A673 (cell line): Measurements from ENCODE around the gene PTGES3. TPM values are rescaled to one million over a fixed set of nuclear protein-coding genes. Genes with fewer than 3 reads are reported as not detected.

ENCODE experiments used
- BruUV-seq: library from RNA; stranded (reverse); fragments of 400-500 nt; replicated peaks from 2 replicates; lab custom pipeline; 2021; lab: Mats Ljungman, UMichigan
- CTCF ChIA-PET: fragments of 300-600 bp; sonication (Branson Sonifier 250); formaldehyde crosslinking; loops from one replicate; lab custom pipeline; 2022; ENCODE audit warnings: antibody characterized with exemption; lab: Charles Lee
- POLR2A ChIA-PET: fragments of 300-600 bp; sonication (Branson Sonifier 250); formaldehyde crosslinking; loops from one replicate; lab custom pipeline; 2022; ENCODE audit warnings: antibody characterized with exemption; ENCODE audit not compliant: low non-redundant PET; lab: Charles Lee
- DNase-seq: peaks from one replicate; pipeline ENCODE4 v3.0.0-alpha.2; 2015; ENCODE audit warnings: low spot score
- H3K27ac ChIP-seq: fragments of 200-600 bp; sonication (generic); 2 replicates; pipeline ENCODE4 v1.5.1; 2016; ENCODE audit warnings: mixed run types, low read depth, mild to moderate bottlenecking, mixed read lengths, antibody characterized with exemption, low read length; ENCODE audit not compliant: poor library complexity, severe bottlenecking
- H3K27me3 ChIP-seq: fragments of 200-600 bp; sonication (generic); replicated peaks from 2 replicates; pipeline ENCODE4 v1.6.1; 2017; ENCODE audit warnings: mixed run types, low read depth, mild to moderate bottlenecking, mixed read lengths, antibody characterized with exemption, low read length; ENCODE audit not compliant: insufficient read depth, poor library complexity
- H3K36me3 ChIP-seq: fragments of 200-600 bp; sonication (generic); 2 replicates; pipeline ENCODE4 v1.6.1; 2016; ENCODE audit warnings: mixed run types, mild to moderate bottlenecking, mixed read lengths, antibody characterized with exemption, low read length; ENCODE audit not compliant: insufficient read depth, poor library complexity, severe bottlenecking
- H3K4me1 ChIP-seq: fragments of 200-600 bp; sonication (generic); 2 replicates; pipeline ENCODE4 v1.6.1; 2017; ENCODE audit warnings: mixed run types, mild to moderate bottlenecking, mixed read lengths, antibody characterized with exemption, low read length; ENCODE audit not compliant: insufficient read depth, poor library complexity, severe bottlenecking
- H3K4me3 ChIP-seq: fragments of 200-600 bp; sonication (generic); 2 replicates; pipeline ENCODE4 v1.5.1; 2016; ENCODE audit warnings: low read depth, mixed run types, mild to moderate bottlenecking, mixed read lengths, low read length; ENCODE audit not compliant: poor library complexity, severe bottlenecking
- H3K9me3 ChIP-seq: fragments of 200-600 bp; sonication (generic); 2 replicates; pipeline ENCODE4 v1.6.1; 2016; ENCODE audit warnings: mixed run types, low read depth, mild to moderate bottlenecking, mixed read lengths, antibody characterized with exemption, low read length; ENCODE audit not compliant: poor library complexity, severe bottlenecking
- EZH2 ChIP-seq: fragments of 200-600 bp; sonication (generic); IDR thresholded peaks from 2 replicates; pipeline ENCODE4 v1.6.1; 2017; ENCODE audit warnings: borderline replicate concordance, low read depth, mild to moderate bottlenecking, mixed read lengths, antibody characterized with exemption, low read length; ENCODE audit not compliant: poor library complexity, severe bottlenecking
- intact Hi-C: fragments of 100-400 bp; cut with micrococcal nuclease; formaldehyde crosslinking; loops from one replicate; pipeline ENCODE4 v1.10.0; 2022; ENCODE audit not compliant: unreplicated experiment
- total RNA-seq: library from RNA; stranded (reverse); gene quantifications from 2 replicates; pipeline ENCODE4 v1.2.3, GENCODE V29; 2021
- TF ChIP-seq, protein P1 (sequence below): fragments of 300-800, 200-600 bp; sonication (generic); conservative IDR thresholded peaks from 2 replicates; pipeline ENCODE4 v1.5.1; 2017; ENCODE audit warnings: low read depth, mild to moderate bottlenecking, antibody characterized with exemption, low read length, moderate library complexity, mixed read lengths

The PTGES3 gene
- total RNA-seq, 1 experiment from 2014 or later = 450 TPM

DNA sequence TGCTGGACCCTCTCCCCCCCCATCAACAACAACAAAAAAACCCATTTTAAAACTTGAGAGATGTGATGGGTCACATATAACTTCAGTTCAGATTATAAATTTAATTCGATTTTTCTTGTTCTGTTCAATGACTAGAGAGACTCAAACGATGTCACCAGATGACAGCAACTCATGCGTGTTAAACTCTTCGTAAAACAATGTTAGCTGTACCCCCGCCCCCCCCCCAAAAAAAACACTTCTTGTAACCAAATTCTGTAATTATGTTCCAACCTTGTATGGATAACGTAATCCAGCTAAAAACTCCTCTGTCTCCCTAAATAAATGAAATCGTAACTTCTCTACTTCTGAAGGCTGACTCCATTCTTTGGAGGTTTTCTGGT is 37.6 kb upstream of the PTGES3 start:
- ChIA-PET CTCF (interaction anchor here (0.8 to 1.4 kb wide), 2 partner anchors 89 to 987 kb away, joined by 3 to 5 read pairs; no protein-coding TSS in a partner anchor), POLR2A (interaction anchor here (0.6 to 0.9 kb wide), 4 partner anchors 38 to 761 kb away, joined by 6 to 13 read pairs (median 8); partner anchors contain the start of gene PTGES3)
- peaks cover 29% of the 10 kb centered on the region for H3K4me1 ChIP-seq
- H3K27ac ChIP-seq = peak overlapping the region; percentile 96
- H3K36me3 ChIP-seq = peaks cover 44% of the 10 kb centered on the region
- H3K4me3 ChIP-seq = peak overlapping the region; percentile 89
- H3K9me3 ChIP-seq = no peaks in the 10 kb centered on the region
- H3K27me3 ChIP-seq = no peaks in the 10 kb centered on the region
- no peak for DNase-seq
- intact Hi-C loops = loop anchor here (2.0 kb wide), 1 partner anchor 37 kb away; the partner anchor contains the start of gene PTGES3
- TF ChIP-seq, protein P1, sequence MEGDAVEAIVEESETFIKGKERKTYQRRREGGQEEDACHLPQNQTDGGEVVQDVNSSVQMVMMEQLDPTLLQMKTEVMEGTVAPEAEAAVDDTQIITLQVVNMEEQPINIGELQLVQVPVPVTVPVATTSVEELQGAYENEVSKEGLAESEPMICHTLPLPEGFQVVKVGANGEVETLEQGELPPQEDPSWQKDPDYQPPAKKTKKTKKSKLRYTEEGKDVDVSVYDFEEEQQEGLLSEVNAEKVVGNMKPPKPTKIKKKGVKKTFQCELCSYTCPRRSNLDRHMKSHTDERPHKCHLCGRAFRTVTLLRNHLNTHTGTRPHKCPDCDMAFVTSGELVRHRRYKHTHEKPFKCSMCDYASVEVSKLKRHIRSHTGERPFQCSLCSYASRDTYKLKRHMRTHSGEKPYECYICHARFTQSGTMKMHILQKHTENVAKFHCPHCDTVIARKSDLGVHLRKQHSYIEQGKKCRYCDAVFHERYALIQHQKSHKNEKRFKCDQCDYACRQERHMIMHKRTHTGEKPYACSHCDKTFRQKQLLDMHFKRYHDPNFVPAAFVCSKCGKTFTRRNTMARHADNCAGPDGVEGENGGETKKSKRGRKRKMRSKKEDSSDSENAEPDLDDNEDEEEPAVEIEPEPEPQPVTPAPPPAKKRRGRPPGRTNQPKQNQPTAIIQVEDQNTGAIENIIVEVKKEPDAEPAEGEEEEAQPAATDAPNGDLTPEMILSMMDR = no peak
- TF ChIP-seq EZH2 = no peak
- BruUV-seq = TSS peak; percentile 98

DNA sequence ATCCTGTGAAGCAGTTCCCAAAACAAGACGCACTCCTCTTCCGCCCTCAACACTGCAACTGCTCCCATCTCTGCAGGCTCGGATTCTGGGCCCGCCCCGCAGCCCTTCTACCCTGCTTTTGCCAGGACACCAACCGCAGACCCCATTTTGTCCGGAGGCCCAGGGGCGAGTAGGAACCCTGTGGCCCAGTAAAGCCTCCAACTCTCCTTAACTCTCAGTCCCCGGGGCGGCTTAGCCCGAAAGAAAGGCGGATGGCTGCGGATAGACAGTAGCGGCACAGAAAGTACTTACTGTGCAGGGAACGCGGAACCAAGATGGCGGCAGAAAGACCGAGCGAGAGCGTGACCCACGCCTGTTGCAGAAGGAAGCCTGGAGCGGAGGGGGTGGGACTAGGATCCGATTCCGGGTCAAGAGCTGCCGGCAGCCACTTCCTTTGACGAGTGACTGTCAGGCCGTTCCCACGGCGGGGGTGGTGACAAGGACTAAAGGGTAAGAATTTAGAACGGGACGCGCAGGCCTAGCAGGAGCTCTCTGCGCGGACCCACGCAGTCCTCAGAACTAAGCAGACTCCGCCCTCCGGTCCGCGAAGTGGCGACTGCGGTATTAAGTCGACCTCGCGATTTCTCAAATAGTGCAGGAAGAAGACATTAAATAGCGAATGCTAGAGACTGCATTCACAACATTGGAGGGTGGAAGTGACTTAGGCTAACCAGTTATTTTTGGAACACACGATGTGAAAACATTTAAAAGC is 37.1 kb upstream of the PTGES3 start, which contains the start of gene NACA:
NACA (minus strand) TSS at position 328 of the 751 bp plus-strand sequence. CDS start 778 bp downstream, outside the sequence.
- H3K4me3 ChIP-seq = peak within 1 kb of the TSS; percentile 89
- CTCF ChIA-PET = interaction anchor here (0.8 to 1.4 kb wide), 2 partner anchors 88 to 987 kb away, joined by 3 to 5 read pairs; no protein-coding TSS in a partner anchor
- POLR2A ChIA-PET = interaction anchor here (0.6 to 0.9 kb wide), 4 partner anchors 37 to 761 kb away, joined by 6 to 13 read pairs (median 8); partner anchors contain the start of gene PTGES3
- DNase-seq = peak; percentile 99
- no peaks in the 10 kb centered on the region for H3K27me3 ChIP-seq
- no peaks in the 10 kb centered on the region for H3K9me3 ChIP-seq
- intact Hi-C loops = loop anchor here (2.0 kb wide), 1 partner anchor 36 kb away; the partner anchor contains the start of gene PTGES3
- peak within 1 kb of the TSS; percentile 96 for H3K27ac ChIP-seq
- peaks cover 34% of the 10 kb centered on the region for H3K4me1 ChIP-seq
- TF ChIP-seq EZH2 = no peak
- TF ChIP-seq, protein P1 = no peak
- no TSS peak for BruUV-seq
- peaks cover 47% of the 10 kb centered on the region for H3K36me3 ChIP-seq

DNA sequence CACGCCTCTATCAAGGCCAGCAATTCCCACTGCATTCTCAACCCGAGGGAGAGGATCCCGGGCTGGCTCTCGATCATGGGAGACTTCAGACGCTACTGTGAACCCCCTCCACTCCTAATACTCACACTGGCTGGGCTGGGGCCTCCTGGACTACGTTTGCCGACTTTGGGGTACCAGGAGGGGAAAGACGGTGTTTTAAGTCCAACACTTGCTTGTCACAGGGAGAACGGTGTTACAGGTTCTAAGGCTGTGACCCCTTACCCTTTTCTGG is 36.6 kb upstream of the PTGES3 start:
- H3K4me3 ChIP-seq = peak overlapping the region; percentile 89
- peaks cover 39% of the 10 kb centered on the region for H3K4me1 ChIP-seq
- BruUV-seq = TSS peak; percentile 54
- DNase-seq = no peak
- TF ChIP-seq EZH2 = no peak
- TF ChIP-seq, protein P1 = no peak
- intact Hi-C loops = loop anchor here (2.0 kb wide), 1 partner anchor 36 kb away; the partner anchor contains the start of gene PTGES3
- ChIA-PET POLR2A (no interaction called here), CTCF (no interaction called here)
- H3K9me3 ChIP-seq = no peaks in the 10 kb centered on the region
- H3K36me3 ChIP-seq = peaks cover 47% of the 10 kb centered on the region
- no peaks in the 10 kb centered on the region for H3K27me3 ChIP-seq
- peak overlapping the region; percentile 96 for H3K27ac ChIP-seq
